K562 (cell line): ENCODE results near the gene TMEM63C. TPM values are rescaled to one million over a fixed set of nuclear protein-coding genes. Genes with fewer than 3 reads are reported as not detected.

Source experiments
- ATAC-seq: fragments of 200-7000 bp; cut with Tn5 transposase; 3 replicates; pipeline ENCODE4 v1.9.1; 2020; ENCODE audit warnings: moderate library complexity
- BruUV-seq: library from RNA; stranded (reverse); fragments of 400-500 nt; replicated peaks from 2 replicates; lab custom pipeline; 2021; lab: Mats Ljungman, UMichigan
- CTCF ChIA-PET: fragments of 300-600 bp; formaldehyde crosslinking; extraction: SDS; loops from one replicate; lab custom pipeline; 2021; ENCODE audit warnings: low intra/inter-chr PET ratio; lab: Yijun Ruan, JAX
- POLR2A ChIA-PET: fragments of 300-600, 350-650 bp; sonication (Branson Sonifier 250); formaldehyde crosslinking; extraction: SDS; loops from one replicate; lab custom pipeline; 2021; ENCODE audit warnings: antibody characterized with exemption, inconsistent platforms; lab: Yijun Ruan, JAX
- DNase-seq, 4 experiments: peaks; one replicate each; pipeline versions ENCODE4 v3.0.0 to v3.0.0-alpha.2; 2011 to 2018; ENCODE audit warnings: low spot score in 3 of 4, mixed read lengths in 3 of 4; ENCODE audit errors: extremely low read depth in 1 of 4
- FAIRE-seq: peaks from 2 replicates; lab custom pipeline; 2011; peaks lifted over from hg19 to GRCh38; lab: Jason Lieb, UNC
- H2AFZ ChIP-seq: 2 replicates; pipeline ENCODE4 v1.6.0; 2011; ENCODE audit warnings: low read depth, low read length, control low read depth, inconsistent platforms
- H3K27ac ChIP-seq: fragments of 200-600 bp; 3 replicates; pipeline ENCODE4 v1.8.0; 2011; ENCODE audit warnings: low read depth, mild to moderate bottlenecking, control low read depth, inconsistent platforms, low read length, moderate library complexity, mixed read lengths; ENCODE audit errors: extremely low read depth
- H3K27me3 ChIP-seq, 2 experiments: fragments of 300-600 bp in 1 of 2; 2 replicates in 1 of 2; 3 replicates in 1 of 2; pipeline versions ENCODE4 v1.6.0 to v1.8.0; 2011; ENCODE audit warnings: inconsistent platforms in 2 of 2, low read length in 2 of 2, mild to moderate bottlenecking in 1 of 2, mixed read lengths in 1 of 2, moderate library complexity in 1 of 2; ENCODE audit not compliant: control insufficient read depth in 2 of 2, insufficient read depth in 2 of 2
- H3K36me3 ChIP-seq: fragments of 300-600 bp; 3 replicates; pipeline ENCODE4 v1.8.0; 2011; ENCODE audit warnings: mild to moderate bottlenecking, low read length, inconsistent platforms; ENCODE audit not compliant: control insufficient read depth, insufficient read depth
- H3K4me1 ChIP-seq, 2 experiments: fragments of 200-600 bp in 1 of 2; replicated peaks in 1 of 2; 2 replicates in 1 of 2; 3 replicates in 1 of 2; pipeline versions ENCODE4 v1.5.1 to v1.8.0; 2011; ENCODE audit warnings: inconsistent platforms in 2 of 2, low read length in 2 of 2, mild to moderate bottlenecking in 1 of 2, mixed read lengths in 1 of 2, moderate library complexity in 1 of 2; ENCODE audit not compliant: control insufficient read depth in 2 of 2, insufficient read depth in 2 of 2
- H3K4me2 ChIP-seq: 2 replicates; pipeline ENCODE4 v1.6.1; 2011; ENCODE audit warnings: low read length, control low read depth, inconsistent platforms, mixed read lengths; ENCODE audit not compliant: insufficient read depth
- H3K4me3 ChIP-seq: fragments of 200-600 bp; sonication (generic), shearing (Covaris generic); 2 replicates; pipeline ENCODE4 v1.5.1; 2016; ENCODE audit warnings: control low read depth, inconsistent platforms
- H3K79me2 ChIP-seq: fragments of 200-600 bp; 3 replicates; pipeline ENCODE4 v1.8.0; 2011; ENCODE audit warnings: low read length, inconsistent platforms; ENCODE audit not compliant: control insufficient read depth, insufficient read depth
- H3K9ac ChIP-seq, 2 experiments: 2 replicates each; pipeline versions ENCODE4 v1.6.0 to v1.6.1; 2011; ENCODE audit warnings: low read depth in 2 of 2, low read length in 2 of 2, control low read depth in 1 of 2, inconsistent platforms in 1 of 2, mild to moderate bottlenecking in 1 of 2, mixed read lengths in 1 of 2; ENCODE audit not compliant: insufficient read depth in 1 of 2
- H3K9me1 ChIP-seq: one replicate; pipeline ENCODE4 v1.6.0; 2011; ENCODE audit warnings: inconsistent platforms, mild to moderate bottlenecking, low read length, moderate library complexity; ENCODE audit not compliant: control insufficient read depth, insufficient read depth
- H3K9me3 ChIP-seq: replicated peaks from 2 replicates; pipeline ENCODE4 v1.5.1; 2011; ENCODE audit warnings: low read depth, low read length, inconsistent platforms; ENCODE audit not compliant: control insufficient read depth, insufficient read depth
- H4K20me1 ChIP-seq: replicated peaks from 2 replicates; pipeline ENCODE4 v1.6.1; 2011; ENCODE audit warnings: low read length, inconsistent platforms, mixed read lengths; ENCODE audit not compliant: control insufficient read depth, insufficient read depth
- GATAD2A ChIP-seq: fragments of 450-650 bp; IDR thresholded peaks from 2 replicates; pipeline ENCODE4 v1.6.1; 2017
- WGBS: fragments of 100-300 bp; shearing (Covaris generic); methylation state at CpG from one replicate; pipeline ENCODE4 v1.1.6; 2016; ENCODE audit warnings: low coverage, mixed read lengths; ENCODE audit not compliant: insufficient coverage; ENCODE audit errors: missing lambda C conversion rate; 5-methylcytosine and 5-hydroxymethylcytosine counted together
- in situ Hi-C: fragments of 300-500 bp; cut with MboI; formaldehyde crosslinking; loops from 4 replicates; pipeline ENCODE4 v1.15.0; 2018; ENCODE audit warnings: inconsistent platforms, mixed read lengths
- intact Hi-C: fragments of 100-400 bp; cut with micrococcal nuclease; formaldehyde crosslinking; loops from 2 replicates; pipeline ENCODE4 v1.14.2; 2022
- polyA plus RNA-seq, 8 experiments: library from polyadenylated mRNA; depleted of rRNA in 4 of 8; stranded (reverse) in 5 of 8; unstranded in 3 of 8; fragments of >200 nt; fragmentation: Nextera tagmentation in 2 of 8; fragmentation: Illumina TruSeq in 1 of 8; extraction: Ambion mirVana in 2 of 8; extraction: Trizol in 1 of 8; gene quantifications; 2 replicates each; pipeline versions ENCODE4 v1.2.1 to v1.2.3, GENCODE V29; 2011 to 2014; ENCODE audit warnings: inconsistent platforms in 1 of 8, missing spikeins in 1 of 8
- total RNA-seq, 7 experiments: library from RNA; depleted of rRNA in 6 of 7; stranded (reverse); fragments of >200 nt in 6 of 7; fragmentation: Illumina TruSeq in 2 of 7; extraction: Trizol in 2 of 7; gene quantifications; 2 replicates each; pipeline versions ENCODE4 v1.2.1 to v1.2.3, GENCODE V29; 2011 to 2021; ENCODE audit warnings: low replicate concordance in 1 of 7
- TF ChIP-seq, protein P1 (sequence below): fragments of 250-450 bp; sonication (Bioruptor Pico); IDR thresholded peaks from 2 replicates; pipeline ENCODE4 v1.4.0; 2020; ENCODE audit warnings: mild to moderate bottlenecking
- TF ChIP-seq, protein P2 (sequence below): fragments of 250-450 bp; sonication (Bioruptor Pico); IDR thresholded peaks from 2 replicates; pipeline ENCODE4 v1.9.0; 2021; ENCODE audit warnings: mild to moderate bottlenecking
- TF ChIP-seq, protein P3 (sequence below), 3 experiments: IDR thresholded peaks in 2 of 3; conservative IDR thresholded peaks in 1 of 3; 2 replicates each; pipeline ENCODE4 v1.5.1; 2011 to 2012; ENCODE audit warnings: low read length in 3 of 3, mild to moderate bottlenecking in 3 of 3, control low read depth in 2 of 3, improper control_type of control experiment in 1 of 3, inconsistent platforms in 1 of 3, low read depth in 1 of 3, mixed read lengths in 1 of 3, moderate library complexity in 1 of 3; ENCODE audit not compliant: insufficient read depth in 2 of 3
- TF ChIP-seq, protein P4 (sequence below): fragments of 200-400 bp; formaldehyde crosslinking; IDR thresholded peaks from 2 replicates; pipeline ENCODE4 v1.6.1; 2017; ENCODE audit warnings: mild to moderate bottlenecking, low read depth, low read length, moderate library complexity
- TF ChIP-seq, protein P5 (sequence below), 2 experiments: IDR thresholded peaks in 1 of 2; conservative IDR thresholded peaks in 1 of 2; 2 replicates each; pipeline ENCODE4 v1.6.1; 2016; ENCODE audit warnings: low read depth in 2 of 2, mild to moderate bottlenecking in 1 of 2, missing compliant biosample characterization in 1 of 2, missing genetic modification characterization in 1 of 2, moderate library complexity in 1 of 2

TMEM63C gene
- total and polyA plus RNA-seq, 9 of the 15 experiments (the other 6 are each of a cell fraction or from before 2014, with no cell fraction given), result 0.07 TPM; not detected in 8

DNA sequence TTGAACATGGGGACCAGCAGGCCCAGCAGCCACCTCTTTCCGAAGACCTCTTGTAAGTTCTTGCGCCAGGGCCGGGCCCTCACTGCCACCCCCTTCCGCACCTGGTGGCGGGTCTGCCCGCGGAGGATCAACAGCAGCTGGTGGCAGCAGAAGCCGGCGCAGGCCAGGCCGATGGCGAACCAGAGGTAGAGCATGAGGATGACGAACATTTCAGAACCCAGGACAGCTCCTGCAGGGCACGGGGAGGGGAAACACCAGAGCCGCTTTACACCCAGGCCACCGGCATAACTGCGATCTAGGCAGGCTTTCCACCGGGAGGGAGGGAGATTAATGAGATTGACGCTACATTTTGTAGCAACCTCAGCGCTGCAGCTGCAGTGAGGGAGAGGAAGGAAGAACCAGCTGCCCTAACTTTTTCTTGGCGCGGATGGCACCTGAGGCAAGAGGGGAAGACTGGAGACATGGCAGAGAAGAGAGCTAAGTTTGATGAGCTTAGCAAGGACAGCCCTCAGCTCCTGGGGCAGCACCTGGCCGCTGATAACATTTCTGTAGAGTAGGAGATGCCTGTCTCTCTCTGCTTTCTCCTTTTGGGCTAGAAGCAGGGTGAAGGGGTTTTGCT lies 47.8 kb upstream of the TMEM63C start (continued):
- TF ChIP-seq, protein P1, sequence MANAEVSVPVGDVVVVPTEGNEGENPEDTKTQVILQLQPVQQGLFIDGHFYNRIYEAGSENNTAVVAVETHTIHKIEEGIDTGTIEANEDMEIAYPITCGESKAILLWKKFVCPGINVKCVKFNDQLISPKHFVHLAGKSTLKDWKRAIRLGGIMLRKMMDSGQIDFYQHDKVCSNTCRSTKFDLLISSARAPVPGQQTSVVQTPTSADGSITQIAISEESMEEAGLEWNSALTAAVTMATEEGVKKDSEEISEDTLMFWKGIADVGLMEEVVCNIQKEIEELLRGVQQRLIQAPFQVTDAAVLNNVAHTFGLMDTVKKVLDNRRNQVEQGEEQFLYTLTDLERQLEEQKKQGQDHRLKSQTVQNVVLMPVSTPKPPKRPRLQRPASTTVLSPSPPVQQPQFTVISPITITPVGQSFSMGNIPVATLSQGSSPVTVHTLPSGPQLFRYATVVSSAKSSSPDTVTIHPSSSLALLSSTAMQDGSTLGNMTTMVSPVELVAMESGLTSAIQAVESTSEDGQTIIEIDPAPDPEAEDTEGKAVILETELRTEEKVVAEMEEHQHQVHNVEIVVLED (CRISPR knock-in tag), result no peak

DNA sequence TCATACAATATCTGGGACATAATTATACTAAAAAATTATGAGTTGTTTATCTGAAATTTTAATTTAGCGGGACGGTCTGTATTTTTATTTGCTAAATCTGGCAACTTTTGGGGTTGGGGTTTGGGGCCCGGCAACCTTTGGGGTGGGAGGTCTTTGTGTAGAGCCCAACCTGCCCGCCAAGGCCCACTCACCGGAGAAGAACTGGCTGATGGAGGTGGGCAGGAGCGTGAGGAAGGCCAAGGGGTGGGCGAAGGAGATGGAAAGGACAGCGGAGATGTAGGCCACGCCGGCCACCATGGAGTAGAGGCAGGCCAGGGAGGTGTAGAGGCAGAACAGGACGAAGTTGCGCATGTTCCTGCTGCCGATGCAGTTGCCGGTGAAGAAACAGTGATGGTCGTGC lies 42.6 kb upstream of the TMEM63C start:
- no peaks in the 10 kb centered on the region for H3K79me2 ChIP-seq
- H3K27me3 ChIP-seq, result peaks cover 20 to 48% of the 10 kb centered on the region in 2 experiments
- H3K36me3 ChIP-seq, result no peaks in the 10 kb centered on the region
- H3K9ac ChIP-seq, result no peak overlapping the region
- in situ Hi-C loops (no loop called here), intact Hi-C loops (no loop called here)
- no TSS peak for BruUV-seq
- H4K20me1 ChIP-seq, result peaks cover 6% of the 10 kb centered on the region; the same call in 1 of the 2 replicates
- WGBS, result 18% methylated on average over 11 of the region's 15 CpGs
- no peak overlapping the region for H3K4me2 ChIP-seq
- H3K4me3 ChIP-seq, result no peak overlapping the region
- peaks cover 0 to 24% of the 10 kb centered on the region in 2 experiments; a peak in 2 of 5 replicates for H3K4me1 ChIP-seq
- ATAC-seq (no peak), DNase-seq (no peak), FAIRE-seq (no peak)
- CTCF ChIA-PET, result interaction anchor here (0.7 kb wide), 1 partner anchor 265 kb away, joined by 3 read pairs; no protein-coding TSS in a partner anchor
- H3K27ac ChIP-seq, result no peak overlapping the region
- H3K9me3 ChIP-seq, result no peaks in the 10 kb centered on the region
- no peaks in the 10 kb centered on the region for H3K9me1 ChIP-seq
- POLR2A ChIA-PET, result no interaction called here
- H2AFZ ChIP-seq, result no peak overlapping the region
- TF ChIP-seq, protein P2, sequence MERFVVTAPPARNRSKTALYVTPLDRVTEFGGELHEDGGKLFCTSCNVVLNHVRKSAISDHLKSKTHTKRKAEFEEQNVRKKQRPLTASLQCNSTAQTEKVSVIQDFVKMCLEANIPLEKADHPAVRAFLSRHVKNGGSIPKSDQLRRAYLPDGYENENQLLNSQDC (CRISPR knock-in tag), result no peak
- TF ChIP-seq, protein P3, sequence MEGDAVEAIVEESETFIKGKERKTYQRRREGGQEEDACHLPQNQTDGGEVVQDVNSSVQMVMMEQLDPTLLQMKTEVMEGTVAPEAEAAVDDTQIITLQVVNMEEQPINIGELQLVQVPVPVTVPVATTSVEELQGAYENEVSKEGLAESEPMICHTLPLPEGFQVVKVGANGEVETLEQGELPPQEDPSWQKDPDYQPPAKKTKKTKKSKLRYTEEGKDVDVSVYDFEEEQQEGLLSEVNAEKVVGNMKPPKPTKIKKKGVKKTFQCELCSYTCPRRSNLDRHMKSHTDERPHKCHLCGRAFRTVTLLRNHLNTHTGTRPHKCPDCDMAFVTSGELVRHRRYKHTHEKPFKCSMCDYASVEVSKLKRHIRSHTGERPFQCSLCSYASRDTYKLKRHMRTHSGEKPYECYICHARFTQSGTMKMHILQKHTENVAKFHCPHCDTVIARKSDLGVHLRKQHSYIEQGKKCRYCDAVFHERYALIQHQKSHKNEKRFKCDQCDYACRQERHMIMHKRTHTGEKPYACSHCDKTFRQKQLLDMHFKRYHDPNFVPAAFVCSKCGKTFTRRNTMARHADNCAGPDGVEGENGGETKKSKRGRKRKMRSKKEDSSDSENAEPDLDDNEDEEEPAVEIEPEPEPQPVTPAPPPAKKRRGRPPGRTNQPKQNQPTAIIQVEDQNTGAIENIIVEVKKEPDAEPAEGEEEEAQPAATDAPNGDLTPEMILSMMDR (IDR thresholded peaks at IDR 0.05 in 2 of 3, conservative IDR thresholded peaks at IDR 0.05 in 1 of 3; ENCODE audit: insufficient read depth in 2 of 3, low read depth in 1 of 3, low read length in 3 of 3), result no peak
- TF ChIP-seq, protein P4, sequence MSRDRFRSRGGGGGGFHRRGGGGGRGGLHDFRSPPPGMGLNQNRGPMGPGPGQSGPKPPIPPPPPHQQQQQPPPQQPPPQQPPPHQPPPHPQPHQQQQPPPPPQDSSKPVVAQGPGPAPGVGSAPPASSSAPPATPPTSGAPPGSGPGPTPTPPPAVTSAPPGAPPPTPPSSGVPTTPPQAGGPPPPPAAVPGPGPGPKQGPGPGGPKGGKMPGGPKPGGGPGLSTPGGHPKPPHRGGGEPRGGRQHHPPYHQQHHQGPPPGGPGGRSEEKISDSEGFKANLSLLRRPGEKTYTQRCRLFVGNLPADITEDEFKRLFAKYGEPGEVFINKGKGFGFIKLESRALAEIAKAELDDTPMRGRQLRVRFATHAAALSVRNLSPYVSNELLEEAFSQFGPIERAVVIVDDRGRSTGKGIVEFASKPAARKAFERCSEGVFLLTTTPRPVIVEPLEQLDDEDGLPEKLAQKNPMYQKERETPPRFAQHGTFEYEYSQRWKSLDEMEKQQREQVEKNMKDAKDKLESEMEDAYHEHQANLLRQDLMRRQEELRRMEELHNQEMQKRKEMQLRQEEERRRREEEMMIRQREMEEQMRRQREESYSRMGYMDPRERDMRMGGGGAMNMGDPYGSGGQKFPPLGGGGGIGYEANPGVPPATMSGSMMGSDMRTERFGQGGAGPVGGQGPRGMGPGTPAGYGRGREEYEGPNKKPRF, result no peak
- TF ChIP-seq GATAD2A, result no peak
- TF ChIP-seq, protein P5, sequence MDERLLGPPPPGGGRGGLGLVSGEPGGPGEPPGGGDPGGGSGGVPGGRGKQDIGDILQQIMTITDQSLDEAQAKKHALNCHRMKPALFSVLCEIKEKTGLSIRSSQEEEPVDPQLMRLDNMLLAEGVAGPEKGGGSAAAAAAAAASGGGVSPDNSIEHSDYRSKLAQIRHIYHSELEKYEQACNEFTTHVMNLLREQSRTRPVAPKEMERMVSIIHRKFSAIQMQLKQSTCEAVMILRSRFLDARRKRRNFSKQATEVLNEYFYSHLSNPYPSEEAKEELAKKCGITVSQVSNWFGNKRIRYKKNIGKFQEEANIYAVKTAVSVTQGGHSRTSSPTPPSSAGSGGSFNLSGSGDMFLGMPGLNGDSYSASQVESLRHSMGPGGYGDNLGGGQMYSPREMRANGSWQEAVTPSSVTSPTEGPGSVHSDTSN (CRISPR knock-in tag; IDR thresholded peaks at IDR 0.05; ENCODE audit: low read depth), result no peak
- TF ChIP-seq, protein P5 (tag; conservative IDR thresholded peaks at IDR 0.05; ENCODE audit: low read depth), result no peak
